Fibroblast of lung (primary cell): ENCODE measurements around the gene EGFL8. TPM values are rescaled to one million over a fixed set of nuclear protein-coding genes. Genes with fewer than 3 reads are reported as not detected.

ENCODE experiments used
- DNase-seq, 2 donors: peaks; one replicate each; pipeline versions ENCODE4 v3.0.0 to v3.0.0-alpha.2; 2010; ENCODE audit warnings: low read depth in 2 of 2
- H2AFZ ChIP-seq: 2 replicates; pipeline ENCODE4 v1.5.1; 2012; ENCODE audit warnings: low read length, control low read depth, inconsistent platforms
- H3K27ac ChIP-seq: 2 replicates; pipeline ENCODE4 v1.5.1; 2011; ENCODE audit warnings: low read length, control low read depth; ENCODE audit not compliant: insufficient read depth
- H3K27me3 ChIP-seq: 2 replicates; pipeline ENCODE4 v1.5.1; 2011; ENCODE audit warnings: mild to moderate bottlenecking, low read length; ENCODE audit not compliant: control insufficient read depth, insufficient read depth
- H3K36me3 ChIP-seq: 2 replicates; pipeline ENCODE4 v1.5.1; 2011; ENCODE audit warnings: low read length; ENCODE audit not compliant: control insufficient read depth, insufficient read depth
- H3K4me1 ChIP-seq: 2 replicates; pipeline ENCODE4 v1.5.1; 2011; ENCODE audit warnings: low read length; ENCODE audit not compliant: control insufficient read depth, insufficient read depth; ENCODE audit errors: extremely low read depth
- H3K4me2 ChIP-seq: 2 replicates; pipeline ENCODE4 v1.5.1; 2011; ENCODE audit warnings: low read length, control low read depth; ENCODE audit not compliant: insufficient read depth; ENCODE audit errors: extremely low read depth
- H3K4me3 ChIP-seq, 4 experiments: fragments of 200-600 bp in 1 of 4; sonication (generic) in 1 of 4; replicated peaks in 1 of 4; 2 replicates each; pipeline ENCODE4 v1.5.1; 2011 to 2016; ENCODE audit warnings: low read length in 4 of 4, low read depth in 3 of 4, mild to moderate bottlenecking in 3 of 4, control low read depth in 2 of 4, inconsistent platforms in 1 of 4, mixed read lengths in 1 of 4; ENCODE audit not compliant: insufficient read depth in 1 of 4; ENCODE audit errors: control extremely low read depth in 1 of 4
- H3K79me2 ChIP-seq: 2 replicates; pipeline ENCODE4 v1.5.1; 2012; ENCODE audit warnings: mild to moderate bottlenecking, low read length, inconsistent platforms; ENCODE audit not compliant: control insufficient read depth, insufficient read depth
- H3K9ac ChIP-seq: 2 replicates; pipeline ENCODE4 v1.5.1; 2011; ENCODE audit warnings: mild to moderate bottlenecking, low read length, control low read depth; ENCODE audit not compliant: insufficient read depth
- H3K9me3 ChIP-seq: 2 replicates; pipeline ENCODE4 v1.5.1; 2012; ENCODE audit warnings: low read depth, low read length; ENCODE audit not compliant: control insufficient read depth, insufficient read depth
- H4K20me1 ChIP-seq: 2 replicates; pipeline ENCODE4 v1.5.1; 2011; ENCODE audit warnings: low read length; ENCODE audit not compliant: control insufficient read depth, insufficient read depth; ENCODE audit errors: extremely low read depth
- EZH2 ChIP-seq: IDR thresholded peaks from 2 replicates; pipeline ENCODE4 v1.5.1; 2012; ENCODE audit warnings: low read length, control low read depth, mild to moderate bottlenecking; ENCODE audit errors: missing control alignments
- polyA plus RNA-seq, 2 donors: library from polyadenylated mRNA; depleted of rRNA in 1 of 2; stranded (reverse) in 1 of 2; unstranded in 1 of 2; fragments of >200 nt; gene quantifications; 2 replicates each; pipeline ENCODE4 v1.2.1, GENCODE V29; 2011 to 2012; ENCODE audit warnings: missing spikeins in 1 of 2
- total RNA-seq: library from RNA; depleted of rRNA; stranded (reverse); fragments of >200 nt; gene quantifications from 2 replicates; pipeline ENCODE4 v1.2.1, GENCODE V29; 2014
- TF ChIP-seq, protein P1 (sequence below), 2 donors: IDR thresholded peaks in 1 of 2; conservative IDR thresholded peaks in 1 of 2; 1 replicate in 1 of 2; 2 replicates in 1 of 2; pipeline ENCODE4 v1.5.1; 2011 to 2012; ENCODE audit warnings: low read length in 2 of 2, control low read depth in 1 of 2, inconsistent platforms in 1 of 2, low read depth in 1 of 2, mild to moderate bottlenecking in 1 of 2

EGFL8 gene
- total and polyA plus RNA-seq, 2 donors (not counting 1 experiment from before 2014, with no cell fraction given) = 0.99 to 2.3 TPM

DNA sequence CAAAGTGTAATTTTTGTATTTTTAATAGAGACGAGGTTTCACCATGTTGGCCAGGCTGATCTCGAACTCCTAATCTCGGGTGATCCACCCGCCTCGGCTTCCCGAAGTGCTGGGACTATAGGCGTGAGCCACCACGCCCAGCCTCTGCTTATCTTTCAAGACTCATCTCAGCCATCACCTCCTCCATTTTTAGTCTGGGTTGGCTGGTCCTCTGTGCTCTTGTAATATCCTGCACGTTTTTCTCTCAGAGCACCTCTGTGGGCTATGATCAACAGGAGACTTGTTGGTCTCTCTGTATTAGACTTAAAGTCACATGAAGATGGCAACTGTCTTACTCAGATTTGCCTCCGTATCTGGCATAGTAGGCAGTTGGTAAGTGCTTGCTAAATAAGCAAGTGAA, 51.9 kb downstream of the EGFL8 start:
- Histone ChIP-seq H4K20me1 (no peaks in the 10 kb centered on the region), H2AFZ (no peak overlapping the region), H3K9ac (no peak overlapping the region), H3K27ac (no peak overlapping the region), H3K36me3 (no peaks in the 10 kb centered on the region), H3K79me2 (no peaks in the 10 kb centered on the region), H3K4me1 (no peaks in the 10 kb centered on the region), H3K9me3 (no peaks in the 10 kb centered on the region), H3K27me3 (no peaks in the 10 kb centered on the region), H3K4me3 (no peak overlapping the region), H3K4me2 (no peak overlapping the region)
- no peak for DNase-seq
- TF ChIP-seq, protein P1, sequence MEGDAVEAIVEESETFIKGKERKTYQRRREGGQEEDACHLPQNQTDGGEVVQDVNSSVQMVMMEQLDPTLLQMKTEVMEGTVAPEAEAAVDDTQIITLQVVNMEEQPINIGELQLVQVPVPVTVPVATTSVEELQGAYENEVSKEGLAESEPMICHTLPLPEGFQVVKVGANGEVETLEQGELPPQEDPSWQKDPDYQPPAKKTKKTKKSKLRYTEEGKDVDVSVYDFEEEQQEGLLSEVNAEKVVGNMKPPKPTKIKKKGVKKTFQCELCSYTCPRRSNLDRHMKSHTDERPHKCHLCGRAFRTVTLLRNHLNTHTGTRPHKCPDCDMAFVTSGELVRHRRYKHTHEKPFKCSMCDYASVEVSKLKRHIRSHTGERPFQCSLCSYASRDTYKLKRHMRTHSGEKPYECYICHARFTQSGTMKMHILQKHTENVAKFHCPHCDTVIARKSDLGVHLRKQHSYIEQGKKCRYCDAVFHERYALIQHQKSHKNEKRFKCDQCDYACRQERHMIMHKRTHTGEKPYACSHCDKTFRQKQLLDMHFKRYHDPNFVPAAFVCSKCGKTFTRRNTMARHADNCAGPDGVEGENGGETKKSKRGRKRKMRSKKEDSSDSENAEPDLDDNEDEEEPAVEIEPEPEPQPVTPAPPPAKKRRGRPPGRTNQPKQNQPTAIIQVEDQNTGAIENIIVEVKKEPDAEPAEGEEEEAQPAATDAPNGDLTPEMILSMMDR (conservative IDR thresholded peaks at IDR 0.05 in 1 of 2, IDR thresholded peaks at IDR 0.05 in 1 of 2; ENCODE audit: low read depth in 1 of 2, low read length in 2 of 2) = no peak
- no peak for TF ChIP-seq EZH2

DNA sequence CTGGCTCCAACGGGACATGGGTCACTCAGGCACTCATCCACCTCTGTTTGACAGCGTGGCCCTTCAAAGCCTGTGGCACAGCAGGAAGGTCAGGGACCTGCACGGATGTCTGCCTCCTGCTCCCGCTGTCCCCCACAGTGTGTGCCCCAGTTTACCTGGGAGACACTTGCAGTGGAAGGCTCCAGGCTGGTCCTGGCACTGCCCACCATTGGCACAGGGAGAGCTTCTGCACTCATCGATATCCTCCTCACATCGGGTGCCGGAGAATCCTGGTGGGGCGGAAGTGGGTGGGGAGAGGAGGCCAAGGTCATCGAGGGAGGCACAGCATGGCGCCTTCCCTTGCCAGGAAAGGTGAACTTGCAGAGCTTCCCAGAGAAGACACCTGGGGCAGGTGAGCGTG, 52.6 kb downstream of the EGFL8 start:
- DNase-seq = no peak
- Histone ChIP-seq H3K27me3 (no peaks in the 10 kb centered on the region), H4K20me1 (no peaks in the 10 kb centered on the region), H3K9ac (no peak overlapping the region), H3K4me1 (no peaks in the 10 kb centered on the region), H3K79me2 (no peaks in the 10 kb centered on the region), H2AFZ (no peak overlapping the region), H3K4me2 (no peak overlapping the region), H3K9me3 (no peaks in the 10 kb centered on the region), H3K4me3 (no peak overlapping the region), H3K27ac (no peak overlapping the region), H3K36me3 (no peaks in the 10 kb centered on the region)
- TF ChIP-seq EZH2 = no peak

Other genes starting within 250 kb of the EGFL8 start
- gene C2, start 236.9 kb upstream of the EGFL8 start, total RNA-seq = 16.8 and 27.2 TPM in 2 replicates
- gene C2, start 236.9 kb upstream of the EGFL8 start, polyA plus RNA-seq = 2.1 and 7.6 TPM in 2 replicates
- gene CFB, start 218.5 kb upstream of the EGFL8 start, total RNA-seq = 62.9 and 87.1 TPM in 2 replicates
- 21.7 and 22.9 TPM in 2 replicates for gene CFB, start 218.5 kb upstream of the EGFL8 start, polyA plus RNA-seq
- gene NELFE, start 205.6 kb upstream of the EGFL8 start, total RNA-seq = 85.5 and 111 TPM in 2 replicates
- 81.7 and 119 TPM in 2 replicates for gene NELFE, start 205.6 kb upstream of the EGFL8 start, polyA plus RNA-seq
- gene SKIC2, start 205.4 kb upstream of the EGFL8 start, total RNA-seq = 56.2 and 58.0 TPM in 2 replicates
- gene SKIC2, start 205.4 kb upstream of the EGFL8 start, polyA plus RNA-seq = 21.6 and 29.9 TPM in 2 replicates
- 11.6 and 14.0 TPM in 2 replicates for gene DXO, start 192.5 kb upstream of the EGFL8 start, total RNA-seq
- gene DXO, start 192.5 kb upstream of the EGFL8 start, polyA plus RNA-seq = 9.1 and 11.8 TPM in 2 replicates
- 21.1 and 46.0 TPM in 2 replicates for gene C4A, start 182.5 kb upstream of the EGFL8 start, total RNA-seq
- gene C4A, start 182.5 kb upstream of the EGFL8 start, polyA plus RNA-seq = 5.7 and 25.2 TPM in 2 replicates
- 19.0 and 43.9 TPM in 2 replicates for gene C4B, start 149.8 kb upstream of the EGFL8 start, total RNA-seq
- 4.9 and 16.2 TPM in 2 replicates for gene C4B, start 149.8 kb upstream of the EGFL8 start, polyA plus RNA-seq
- gene CYP21A2, start 126.2 kb upstream of the EGFL8 start, total RNA-seq = not detected in 2 replicates
- not detected in 2 replicates for gene CYP21A2, start 126.2 kb upstream of the EGFL8 start, polyA plus RNA-seq
- gene TNXB, start 55.3 kb upstream of the EGFL8 start, total RNA-seq = 63.9 and 113 TPM in 2 replicates
- gene TNXB, start 55.3 kb upstream of the EGFL8 start, polyA plus RNA-seq = 8.1 and 13.0 TPM in 2 replicates
- 8.0 and 15.7 TPM in 2 replicates for gene ATF6B, start 36.3 kb upstream of the EGFL8 start, total RNA-seq
- gene ATF6B, start 36.3 kb upstream of the EGFL8 start, polyA plus RNA-seq = 35.5 and 36.2 TPM in 2 replicates
- gene FKBPL, start 34.3 kb upstream of the EGFL8 start, total RNA-seq = 7.4 and 7.6 TPM in 2 replicates
- gene FKBPL, start 34.3 kb upstream of the EGFL8 start, polyA plus RNA-seq = 2.4 and 3.5 TPM in 2 replicates
- 0.26 and 0.33 TPM in 2 replicates for gene PRRT1, start 12.7 kb upstream of the EGFL8 start, total RNA-seq
- 0.61 and 0.73 TPM in 2 replicates for gene PRRT1, start 12.7 kb upstream of the EGFL8 start, polyA plus RNA-seq
- 15.9 and 37.3 TPM in 2 replicates for gene PPT2, start 10.5 kb upstream of the EGFL8 start, total RNA-seq
- 13.7 and 21.6 TPM in 2 replicates for gene PPT2, start 10.5 kb upstream of the EGFL8 start, polyA plus RNA-seq
- gene AGPAT1, start 11.5 kb downstream of the EGFL8 start, total RNA-seq = 15.9 and 22.1 TPM in 2 replicates
- gene AGPAT1, start 11.5 kb downstream of the EGFL8 start, polyA plus RNA-seq = 79.0 and 92.1 TPM in 2 replicates
- gene RNF5, start 13.8 kb downstream of the EGFL8 start, total RNA-seq = 22.1 and 23.9 TPM in 2 replicates
- gene RNF5, start 13.8 kb downstream of the EGFL8 start, polyA plus RNA-seq = 54.5 and 63.4 TPM in 2 replicates
- 0.26 and 0.50 TPM in 2 replicates for gene AGER, start 19.7 kb downstream of the EGFL8 start, total RNA-seq
- 0.78 and 0.99 TPM in 2 replicates for gene AGER, start 19.7 kb downstream of the EGFL8 start, polyA plus RNA-seq
- gene PBX2, start 25.6 kb downstream of the EGFL8 start, total RNA-seq = 23.6 and 35.0 TPM in 2 replicates
- gene PBX2, start 25.6 kb downstream of the EGFL8 start, polyA plus RNA-seq = 39.4 and 41.8 TPM in 2 replicates
- gene GPSM3, start 28.0 kb downstream of the EGFL8 start, total RNA-seq = 1.3 and 2.3 TPM in 2 replicates
- gene GPSM3, start 28.0 kb downstream of the EGFL8 start, polyA plus RNA-seq = 3.9 and 7.0 TPM in 2 replicates
- 0.77 and 0.99 TPM in 2 replicates for gene NOTCH4, start 59.5 kb downstream of the EGFL8 start, total RNA-seq
- gene NOTCH4, start 59.5 kb downstream of the EGFL8 start, polyA plus RNA-seq = 0.42 and 0.66 TPM in 2 replicates
- gene TSBP1, start 207.3 kb downstream of the EGFL8 start, total RNA-seq = under 0.01 TPM in 1 of 2 replicates, not detected in the other
- not detected in 2 replicates for gene TSBP1, start 207.3 kb downstream of the EGFL8 start, polyA plus RNA-seq
- gene BTNL2, start 242.6 kb downstream of the EGFL8 start, total RNA-seq = not detected in 2 replicates
- gene BTNL2, start 242.6 kb downstream of the EGFL8 start, polyA plus RNA-seq = not detected in 2 replicates